GM19239 (cell line): ENCODE results near the gene APCDD1.
"Not testable (repeated sequence)": the region's sequence is repeated elsewhere in the genome, so short reads cannot be mapped to it uniquely, and the experiment has no call there.

ENCODE experiments used
- DNase-seq: peaks from one replicate; pipeline ENCODE4 v3.0.0; 2011; ENCODE audit warnings: low spot score; ENCODE audit not compliant: insufficient read length
- FAIRE-seq: peaks from 2 replicates; lab custom pipeline; 2011; peaks lifted over from hg19 to GRCh38; lab: Jason Lieb, UNC

APCDD1 gene

DNA sequence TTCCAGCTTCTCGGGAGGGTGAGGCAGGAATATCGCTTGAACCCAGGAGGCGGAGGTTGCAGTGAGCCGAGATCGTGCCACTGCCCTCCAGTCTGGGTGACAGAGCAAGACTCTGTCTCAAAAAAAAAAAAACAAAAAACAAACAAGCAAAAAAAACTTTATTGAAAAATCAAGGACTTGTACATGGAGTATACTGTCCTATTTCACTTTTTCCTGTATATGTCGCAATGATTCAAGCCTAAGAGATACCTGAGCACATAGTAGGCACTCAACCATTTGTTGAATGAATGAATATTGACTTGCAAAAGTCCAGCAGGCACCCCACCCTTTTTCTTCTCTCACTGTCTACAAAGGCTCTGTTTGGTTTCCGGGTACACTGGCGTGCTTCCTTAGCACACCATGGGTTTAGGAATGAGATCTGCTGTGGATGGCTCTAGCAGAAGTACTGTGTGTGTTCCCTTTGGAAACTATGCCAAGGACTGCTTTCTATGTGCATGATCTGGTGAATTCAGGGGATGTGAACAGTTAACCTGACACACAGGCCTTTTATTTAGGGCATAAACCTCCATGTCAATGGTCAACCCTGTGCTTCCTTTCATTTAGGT lies 6.1 kb downstream of the APCDD1 start:
- DNase-seq, result no peak
- no peak for FAIRE-seq

DNA sequence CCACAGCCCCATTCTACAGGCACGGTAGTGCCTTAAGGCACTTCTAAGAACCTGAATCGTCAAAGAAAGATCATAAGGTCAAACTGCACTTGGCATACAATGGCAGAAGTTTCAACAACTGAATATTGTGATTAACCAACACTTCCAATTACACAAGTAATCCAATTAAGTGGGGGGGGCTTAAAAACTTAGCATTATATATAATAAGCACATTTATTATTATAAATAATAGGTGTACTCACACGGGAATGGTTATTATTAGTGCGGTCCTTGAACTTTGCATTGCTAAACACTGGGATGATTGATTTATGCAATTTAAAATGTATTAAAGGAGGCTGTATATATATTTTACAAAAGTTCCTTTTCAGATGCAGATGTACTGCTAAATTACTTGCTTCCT lies 7.6 kb downstream of the APCDD1 start:
- FAIRE-seq, result no peak
- no peak for DNase-seq

DNA sequence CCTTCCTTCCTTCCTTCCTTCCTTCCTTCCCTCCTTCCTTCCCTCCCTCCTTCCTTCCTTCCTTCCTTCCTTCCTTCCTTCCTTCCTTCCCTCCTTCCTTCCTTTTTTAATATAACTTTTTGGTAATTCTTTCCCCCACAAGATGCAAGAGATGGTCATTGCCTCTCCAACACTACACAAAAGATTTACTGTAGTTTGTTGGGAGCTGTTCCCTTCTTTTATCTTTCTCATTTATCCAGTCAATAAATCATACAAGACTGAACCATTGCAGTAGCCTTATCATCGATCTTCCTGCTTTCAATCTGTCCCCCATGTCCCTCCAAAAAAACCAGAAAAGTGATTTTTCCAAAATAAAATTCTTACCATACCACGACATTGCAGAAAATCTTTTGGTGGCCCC lies 8.2 kb downstream of the APCDD1 start:
- no peak for FAIRE-seq
- no peak for DNase-seq

DNA sequence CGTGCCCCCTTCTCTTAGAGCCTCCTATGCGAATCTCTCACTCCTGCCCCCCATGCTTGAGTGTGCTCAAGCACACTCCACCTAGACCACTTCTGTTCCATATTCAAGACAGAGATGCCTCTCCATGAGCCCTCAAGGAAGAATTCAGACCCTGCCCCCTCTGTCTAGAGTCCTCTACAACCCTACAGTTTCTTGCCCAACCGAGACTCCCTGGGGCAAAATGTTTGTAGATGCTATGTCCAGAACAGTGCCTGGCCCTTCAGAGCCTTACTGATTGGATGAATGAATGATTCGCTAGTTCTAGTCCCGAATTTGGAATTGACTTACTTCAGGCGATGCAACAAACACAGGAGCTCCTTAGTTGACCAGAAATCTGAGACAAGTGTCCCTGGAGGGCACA lies 8.7 kb downstream of the APCDD1 start:
- FAIRE-seq (no peak), DNase-seq (no peak)

DNA sequence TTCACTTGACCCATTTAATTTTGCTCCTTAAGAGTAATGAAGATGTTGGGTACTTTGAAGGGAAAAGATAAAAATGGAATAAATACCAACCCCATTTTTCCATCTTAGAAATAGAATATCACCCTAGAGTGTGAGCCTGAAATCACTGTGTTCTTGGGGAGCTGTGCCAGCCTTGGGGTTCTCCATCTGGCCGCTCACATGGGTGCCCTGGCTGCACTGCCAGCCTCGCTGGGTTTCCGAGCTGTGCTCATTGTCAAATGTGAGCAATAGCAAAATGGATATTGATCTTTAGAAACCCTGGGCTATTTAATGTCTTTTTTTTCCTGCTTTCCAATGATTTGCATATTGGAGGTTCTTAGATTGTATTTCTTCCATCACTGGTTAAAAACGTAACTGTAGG lies 9.3 kb downstream of the APCDD1 start:
- no peak for FAIRE-seq

DNA sequence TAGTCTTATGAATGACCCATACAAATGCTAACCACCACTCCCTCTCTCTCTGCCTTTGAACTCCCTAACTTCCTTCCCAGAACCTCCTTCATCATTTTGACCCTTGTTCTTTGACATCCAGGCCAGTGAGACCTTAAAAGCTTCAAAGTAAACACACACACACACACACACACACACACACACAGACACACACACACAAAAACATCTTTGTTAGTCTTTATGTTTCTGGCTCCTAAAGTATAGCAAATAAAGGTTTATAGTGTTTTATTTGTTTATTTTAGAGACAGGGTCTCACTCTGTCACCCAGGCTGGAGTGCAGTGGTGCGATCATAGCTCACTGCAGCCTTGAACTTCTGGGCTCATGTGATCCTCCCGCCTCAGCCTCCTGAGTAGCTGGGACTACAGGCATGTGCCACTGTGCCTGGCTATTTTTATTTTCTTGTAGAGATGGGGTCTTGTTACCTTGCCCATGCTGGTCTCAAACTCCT lies 9.8 kb downstream of the APCDD1 start:
- not testable (repeated sequence) for FAIRE-seq, DNase-seq

More for the DNA sequence above, 9.3 kb downstream of the APCDD1 start:
- DNase-seq, result no peak

DNA sequence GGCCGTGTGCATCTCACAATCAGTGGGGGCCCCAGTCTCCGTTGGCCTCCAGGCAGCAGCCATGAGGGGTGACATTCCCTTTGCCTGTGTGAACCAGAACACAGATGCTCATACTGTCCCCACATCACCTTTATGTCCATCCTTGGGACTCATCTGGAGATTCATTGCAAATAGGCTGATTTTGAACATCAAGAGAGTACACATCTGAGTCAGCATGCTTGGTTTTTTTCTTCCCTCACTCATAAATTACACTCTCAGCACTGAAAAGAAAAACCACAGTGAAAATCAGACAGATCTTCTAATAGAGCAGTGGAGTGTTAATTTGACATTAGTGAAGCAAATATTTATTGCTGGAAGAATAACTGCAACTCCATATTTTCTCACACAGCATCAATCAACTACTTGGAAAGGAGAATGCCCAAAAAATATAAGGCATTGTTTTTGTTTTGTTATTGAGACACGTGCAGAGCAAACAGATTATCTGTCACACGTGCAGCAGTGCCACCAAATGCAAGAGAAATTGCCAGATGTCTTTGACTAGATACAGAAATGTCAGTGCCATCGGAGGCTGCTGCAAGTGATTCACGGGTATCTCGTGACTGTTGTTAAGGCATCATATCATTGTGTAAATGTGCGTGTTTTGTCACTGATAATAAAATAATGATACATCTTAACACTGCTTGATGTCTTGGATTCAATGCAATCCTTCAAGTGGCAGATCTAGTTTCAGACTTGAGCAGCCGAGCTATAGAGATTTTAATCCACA lies 10.9 kb downstream of the APCDD1 start:
- no peak for FAIRE-seq
- no peak for DNase-seq

DNA sequence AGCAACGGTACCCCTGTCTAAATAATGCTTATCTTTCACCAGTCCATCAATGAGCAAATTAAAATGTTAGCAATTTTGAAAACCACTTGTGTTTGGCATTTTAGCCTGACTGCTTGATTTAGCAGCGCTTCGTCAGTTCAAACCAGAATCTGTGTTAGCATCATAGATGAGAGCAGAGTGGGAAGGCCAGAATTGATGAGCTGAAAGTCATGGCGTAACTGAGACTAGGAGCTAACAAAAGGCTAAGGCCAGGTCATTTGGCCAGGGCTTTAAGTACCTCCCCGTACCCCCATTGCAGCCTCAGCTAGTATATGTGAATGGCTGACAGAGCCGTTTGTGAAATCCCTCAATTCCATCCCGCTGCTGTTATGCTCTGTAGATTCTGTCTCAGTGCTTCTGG lies 16.0 kb downstream of the APCDD1 start:
- no peak for DNase-seq
- no peak for FAIRE-seq

DNA sequence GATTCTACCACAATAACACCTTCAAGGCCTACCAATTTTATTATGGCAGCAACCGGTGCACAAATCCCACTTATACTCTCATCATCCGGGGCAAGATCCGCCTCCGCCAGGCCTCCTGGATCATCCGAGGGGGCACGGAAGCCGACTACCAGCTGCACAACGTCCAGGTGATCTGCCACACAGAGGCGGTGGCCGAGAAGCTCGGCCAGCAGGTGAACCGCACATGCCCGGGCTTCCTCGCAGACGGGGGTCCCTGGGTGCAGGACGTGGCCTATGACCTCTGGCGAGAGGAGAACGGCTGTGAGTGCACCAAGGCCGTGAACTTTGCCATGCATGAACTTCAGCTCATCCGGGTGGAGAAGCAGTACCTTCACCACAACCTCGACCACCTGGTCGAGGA lies 17.1 kb downstream of the APCDD1 start:
- FAIRE-seq, result no peak
- no peak for DNase-seq

DNA sequence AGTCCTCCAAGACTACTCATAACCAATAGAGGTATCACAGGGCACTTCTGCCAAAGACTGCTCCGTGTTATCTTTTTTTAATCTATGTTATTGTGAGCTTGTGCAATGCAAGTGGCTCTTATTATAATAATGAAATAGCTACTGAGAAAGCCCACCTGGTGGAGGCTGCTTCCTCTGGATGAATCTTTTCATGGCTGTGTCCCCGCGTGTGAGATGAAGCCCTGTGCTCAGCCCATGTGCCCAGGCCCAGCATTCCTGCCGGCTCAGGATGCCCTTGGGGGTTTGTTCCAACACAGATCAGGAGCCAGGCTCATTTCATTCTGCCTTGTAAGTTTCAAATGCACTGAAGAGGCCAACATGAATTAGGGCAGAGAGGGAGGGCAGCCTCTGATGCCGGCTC lies 18.7 kb downstream of the APCDD1 start:
- FAIRE-seq, result no peak
- no peak for DNase-seq

DNA sequence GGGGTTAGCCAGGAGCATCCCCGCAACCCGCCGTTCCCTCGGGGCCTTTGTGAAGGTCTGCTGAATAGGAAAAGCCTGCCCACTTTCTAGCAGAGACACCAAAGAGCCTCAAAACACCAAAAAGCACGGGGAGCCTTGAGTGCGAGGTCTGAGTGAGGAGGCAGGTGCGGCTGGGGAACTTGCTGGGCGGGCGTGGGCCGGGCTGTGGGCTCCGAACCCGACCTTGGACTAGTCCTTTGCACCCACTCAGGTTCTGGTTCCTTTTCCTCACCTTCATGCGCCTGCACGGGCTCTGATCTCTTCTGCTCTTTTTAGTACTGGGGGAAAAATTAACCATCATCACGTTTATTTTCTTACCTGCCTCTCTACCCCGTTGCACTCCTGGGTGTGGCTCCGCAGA lies 19.9 kb downstream of the APCDD1 start:
- FAIRE-seq, result no peak
- DNase-seq, result no peak

DNA sequence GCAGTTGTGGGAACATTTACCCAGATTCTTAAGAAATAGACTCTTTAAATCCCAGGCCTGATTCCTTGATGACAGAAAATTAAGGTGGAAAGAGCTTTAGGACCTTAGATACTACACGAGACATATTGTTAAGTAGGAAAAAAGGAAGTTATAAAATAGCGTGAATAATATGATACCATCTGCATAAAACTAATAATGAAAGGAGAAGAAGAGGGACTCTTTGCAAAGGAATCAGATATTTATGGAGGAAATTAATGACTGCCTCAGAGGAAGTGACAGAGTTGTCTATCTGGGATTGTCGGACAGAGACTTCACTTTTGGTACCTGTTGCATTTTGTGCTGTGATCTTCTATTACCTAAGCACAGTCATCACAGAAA lies 20.8 kb downstream of the APCDD1 start:
- FAIRE-seq (no peak), DNase-seq (no peak)

DNA sequence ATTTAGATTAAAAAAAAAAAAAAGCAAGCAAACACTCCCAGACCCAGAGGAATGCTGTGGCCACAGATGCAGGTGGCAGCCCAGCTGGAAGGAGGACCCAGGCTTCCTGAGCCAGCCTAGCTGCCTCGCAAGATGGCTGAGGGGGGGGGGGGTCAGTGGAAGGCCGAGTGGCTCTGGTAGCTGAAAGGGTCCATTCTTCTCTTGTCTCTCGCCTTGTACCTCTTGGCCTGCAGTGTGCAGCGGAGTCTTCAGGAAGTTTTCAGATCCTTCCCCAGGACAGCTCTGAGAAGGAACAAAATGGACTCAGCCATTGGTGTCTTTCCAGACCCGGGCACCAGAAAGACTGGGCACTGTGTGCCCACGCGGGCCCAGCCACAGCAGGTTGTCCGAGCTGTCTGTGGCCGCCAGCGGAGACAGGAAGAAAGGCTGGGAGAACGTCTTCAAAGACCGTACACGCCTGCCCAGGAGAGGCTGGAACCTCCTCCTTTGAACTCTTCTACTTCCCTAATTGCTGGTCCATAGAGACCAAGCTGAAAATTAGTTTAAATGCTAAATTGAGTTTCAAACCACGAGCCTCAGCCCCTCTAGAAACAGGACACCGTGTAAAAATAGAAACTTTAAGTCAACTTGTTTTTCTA lies 21.3 kb downstream of the APCDD1 start:
- peak; percentile 74 for FAIRE-seq

DNA sequence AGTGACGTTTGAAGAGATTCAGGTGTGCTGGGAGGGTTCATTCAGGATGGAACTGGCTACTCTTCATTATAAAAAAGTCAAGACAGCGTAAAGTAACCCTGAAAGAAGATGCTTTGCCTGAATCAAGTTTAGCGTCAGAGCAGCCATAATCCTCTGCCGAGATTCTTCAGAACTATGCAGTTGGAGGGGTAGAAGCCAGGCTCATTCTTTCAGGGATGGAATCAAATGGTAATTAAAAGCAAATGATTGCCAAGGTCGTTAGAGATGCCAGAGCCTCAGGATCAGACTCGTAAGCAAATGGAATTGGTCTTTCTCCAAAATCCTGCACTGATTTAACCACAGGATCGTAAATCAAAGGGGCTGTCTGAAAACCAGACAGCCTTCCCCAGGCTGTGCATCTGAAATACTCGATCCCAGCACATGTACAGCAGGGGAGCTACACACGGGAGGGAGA lies 21.9 kb downstream of the APCDD1 start:
- DNase-seq, result no peak
- no peak for FAIRE-seq

More for the DNA sequence above, 21.3 kb downstream of the APCDD1 start:
- DNase-seq, result no peak

DNA sequence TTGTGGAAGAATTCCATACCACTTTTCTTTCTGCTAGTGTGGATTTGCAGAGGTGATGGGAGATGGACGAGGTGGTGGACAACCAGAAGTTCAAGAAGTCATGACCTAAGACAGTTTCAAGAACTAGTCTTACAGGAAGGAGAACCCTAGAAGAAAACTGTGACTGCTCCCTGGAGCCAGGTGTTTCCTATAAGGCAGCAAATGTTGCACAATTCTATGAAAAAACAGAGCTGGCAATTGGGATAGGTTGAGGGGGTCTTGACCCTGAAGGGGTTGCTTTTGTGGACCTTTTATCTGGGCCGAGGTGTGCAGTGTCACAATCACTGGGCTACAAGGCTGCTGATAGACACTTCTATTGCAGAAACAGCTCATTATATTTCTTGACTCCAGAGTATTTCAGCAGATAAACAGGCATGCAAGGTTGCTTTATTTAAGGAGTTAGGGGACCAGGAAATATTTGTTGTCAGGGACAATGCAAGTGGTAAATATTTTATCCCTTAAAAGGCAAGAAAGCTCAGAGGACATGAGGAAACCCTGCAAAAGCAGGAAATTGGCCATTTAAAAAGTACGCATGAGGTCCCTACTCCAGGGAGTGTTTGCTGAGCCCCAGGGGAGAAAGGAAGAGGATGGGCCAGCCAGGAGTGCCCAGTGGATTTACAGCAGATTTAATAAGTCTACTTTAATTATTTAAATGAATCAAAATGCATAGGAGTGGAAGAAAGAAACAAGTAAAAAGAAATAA lies 22.9 kb downstream of the APCDD1 start:
- no peak for FAIRE-seq

DNA sequence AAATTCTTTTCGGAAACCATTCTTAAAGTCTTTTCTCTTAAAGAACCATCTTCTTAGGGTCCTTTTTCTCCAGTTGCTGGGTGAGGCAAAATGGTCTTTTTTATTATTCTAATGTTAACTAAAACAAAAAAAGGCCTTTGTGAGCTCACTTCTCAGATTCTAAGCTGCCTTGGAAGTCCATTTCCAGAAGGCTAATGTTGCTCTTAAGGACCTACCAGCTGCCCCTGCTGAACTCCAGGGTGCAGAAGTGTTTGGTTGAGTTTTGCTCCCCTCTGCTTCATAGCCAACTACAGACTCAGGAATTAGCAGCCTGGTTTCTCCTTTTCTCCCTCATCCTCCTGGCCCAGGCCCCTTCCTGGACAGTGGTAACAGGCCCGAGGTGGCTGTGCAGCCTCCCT lies 23.4 kb downstream of the APCDD1 start:
- no peak for DNase-seq
- no peak for FAIRE-seq

More for the DNA sequence above, 22.9 kb downstream of the APCDD1 start:
- no peak for DNase-seq

DNA sequence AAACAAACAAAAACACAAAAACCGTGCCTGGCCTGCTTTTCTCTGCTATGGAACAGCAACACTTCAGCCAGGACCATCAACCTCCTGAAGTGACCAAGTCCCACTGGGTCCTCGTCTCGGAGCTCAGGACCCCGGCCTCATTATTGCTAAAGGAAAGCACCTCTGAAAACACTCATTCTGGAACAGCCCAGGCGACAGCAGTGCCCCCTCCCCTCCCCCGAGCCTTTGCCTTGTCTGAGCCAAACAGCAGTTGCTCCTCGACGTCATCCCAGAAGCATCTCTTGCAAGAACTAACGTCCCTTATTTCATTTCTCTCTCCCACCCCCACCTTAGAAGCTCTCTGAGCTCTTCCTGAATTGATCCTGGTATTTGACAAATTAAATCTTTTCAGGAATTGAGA lies 27.4 kb downstream of the APCDD1 start:
- no peak for DNase-seq
- FAIRE-seq, result no peak

DNA sequence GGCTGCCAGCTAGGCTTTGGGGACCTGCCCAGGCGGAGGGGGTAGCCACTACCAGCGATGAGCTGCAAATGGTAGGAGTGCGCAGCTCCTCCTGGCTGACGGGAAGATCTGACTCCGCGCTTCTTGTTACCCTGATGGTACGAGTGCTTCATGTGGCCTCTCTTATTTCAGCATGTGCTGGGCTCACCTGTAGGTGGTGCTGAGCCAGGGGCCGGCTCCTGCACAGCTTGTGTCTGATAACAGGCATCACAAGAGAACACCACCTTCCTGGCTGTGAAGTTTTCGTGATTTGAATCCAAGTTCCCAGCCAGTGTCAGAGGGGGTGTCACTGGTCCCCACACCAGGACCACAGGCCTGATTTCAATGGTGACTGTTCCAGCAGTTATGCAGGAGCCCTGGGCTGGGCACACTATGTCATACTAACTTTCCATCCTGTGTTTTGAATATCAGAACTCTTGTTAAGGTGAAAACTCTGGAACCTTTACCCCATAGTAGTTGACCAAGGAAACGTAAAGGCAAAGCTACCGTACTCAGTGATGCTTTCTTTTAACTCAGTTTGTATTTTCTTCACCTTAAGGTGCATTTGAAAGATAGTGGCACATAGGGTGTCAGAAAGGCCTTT lies 28.0 kb downstream of the APCDD1 start:
- FAIRE-seq, result peak; percentile 91
- no peak for DNase-seq

DNA sequence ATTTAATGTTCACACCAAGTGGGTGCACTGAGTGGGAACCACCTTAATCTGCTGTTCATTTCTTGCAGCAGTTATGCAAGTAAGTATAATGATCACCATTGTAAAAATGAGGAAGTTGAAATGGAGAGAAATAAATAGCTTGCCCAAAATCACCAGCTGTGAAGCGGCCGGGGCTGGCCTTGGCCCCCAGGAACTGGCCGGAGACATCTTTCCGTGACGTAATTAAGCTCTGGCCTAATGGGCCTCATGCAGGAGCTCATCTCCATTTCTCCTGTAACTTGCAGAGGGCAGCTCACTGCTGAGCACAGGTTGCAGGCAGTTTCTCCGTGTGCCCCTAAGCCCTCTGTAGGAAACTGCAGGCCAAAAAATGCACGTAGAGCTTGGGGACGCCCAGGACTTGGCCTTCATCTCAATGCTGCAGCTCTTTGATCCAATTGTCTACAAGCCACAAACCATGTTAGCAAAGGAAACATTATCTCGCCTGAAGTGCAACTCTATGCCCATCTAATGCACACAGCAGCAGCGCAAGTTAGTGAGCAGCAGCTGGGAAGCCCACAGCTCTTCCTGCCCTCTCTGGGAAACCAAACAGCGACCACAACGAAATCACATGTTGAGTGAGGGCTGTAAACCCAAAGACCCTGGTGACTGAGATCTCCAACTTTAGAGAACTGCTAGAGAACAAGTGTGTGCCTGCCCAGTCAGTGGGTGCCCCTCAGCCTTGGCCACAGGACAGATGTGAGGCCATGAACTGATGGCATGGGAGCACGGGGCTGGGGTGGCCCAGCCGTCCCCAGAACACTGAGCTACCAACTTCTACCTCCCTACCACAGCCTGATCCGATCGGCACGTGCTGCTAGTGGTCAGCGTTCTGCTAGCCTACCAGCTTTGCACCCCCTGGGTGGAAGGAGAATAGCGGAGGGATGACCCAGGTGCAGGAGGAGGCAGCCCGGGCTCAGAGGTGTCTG lies 28.8 kb downstream of the APCDD1 start:
- no peak for FAIRE-seq
- peak; percentile 41 for DNase-seq
